Fibroblast of lung (primary cell): ENCODE measurements around the gene EEF2K. TPM values are rescaled to one million over a fixed set of nuclear protein-coding genes. Genes with fewer than 3 reads are reported as not detected.

Experiments
- DNase-seq, 2 donors: peaks; one replicate each; pipeline versions ENCODE4 v3.0.0 to v3.0.0-alpha.2; 2010; ENCODE audit warnings: low read depth in 2 of 2
- H2AFZ ChIP-seq: 2 replicates; pipeline ENCODE4 v1.5.1; 2012; ENCODE audit warnings: low read length, control low read depth, inconsistent platforms
- H3K27ac ChIP-seq: 2 replicates; pipeline ENCODE4 v1.5.1; 2011; ENCODE audit warnings: low read length, control low read depth; ENCODE audit not compliant: insufficient read depth
- H3K27me3 ChIP-seq: 2 replicates; pipeline ENCODE4 v1.5.1; 2011; ENCODE audit warnings: mild to moderate bottlenecking, low read length; ENCODE audit not compliant: control insufficient read depth, insufficient read depth
- H3K36me3 ChIP-seq: 2 replicates; pipeline ENCODE4 v1.5.1; 2011; ENCODE audit warnings: low read length; ENCODE audit not compliant: control insufficient read depth, insufficient read depth
- H3K4me1 ChIP-seq: 2 replicates; pipeline ENCODE4 v1.5.1; 2011; ENCODE audit warnings: low read length; ENCODE audit not compliant: control insufficient read depth, insufficient read depth; ENCODE audit errors: extremely low read depth
- H3K4me2 ChIP-seq: 2 replicates; pipeline ENCODE4 v1.5.1; 2011; ENCODE audit warnings: low read length, control low read depth; ENCODE audit not compliant: insufficient read depth; ENCODE audit errors: extremely low read depth
- H3K4me3 ChIP-seq, 4 experiments: fragments of 200-600 bp in 1 of 4; sonication (generic) in 1 of 4; replicated peaks in 1 of 4; 2 replicates each; pipeline ENCODE4 v1.5.1; 2011 to 2016; ENCODE audit warnings: low read length in 4 of 4, low read depth in 3 of 4, mild to moderate bottlenecking in 3 of 4, control low read depth in 2 of 4, inconsistent platforms in 1 of 4, mixed read lengths in 1 of 4; ENCODE audit not compliant: insufficient read depth in 1 of 4; ENCODE audit errors: control extremely low read depth in 1 of 4
- H3K79me2 ChIP-seq: 2 replicates; pipeline ENCODE4 v1.5.1; 2012; ENCODE audit warnings: mild to moderate bottlenecking, low read length, inconsistent platforms; ENCODE audit not compliant: control insufficient read depth, insufficient read depth
- H3K9ac ChIP-seq: 2 replicates; pipeline ENCODE4 v1.5.1; 2011; ENCODE audit warnings: mild to moderate bottlenecking, low read length, control low read depth; ENCODE audit not compliant: insufficient read depth
- H3K9me3 ChIP-seq: 2 replicates; pipeline ENCODE4 v1.5.1; 2012; ENCODE audit warnings: low read depth, low read length; ENCODE audit not compliant: control insufficient read depth, insufficient read depth
- H4K20me1 ChIP-seq: 2 replicates; pipeline ENCODE4 v1.5.1; 2011; ENCODE audit warnings: low read length; ENCODE audit not compliant: control insufficient read depth, insufficient read depth; ENCODE audit errors: extremely low read depth
- CTCF ChIP-seq, 2 donors: IDR thresholded peaks in 1 of 2; conservative IDR thresholded peaks in 1 of 2; 1 replicate in 1 of 2; 2 replicates in 1 of 2; pipeline ENCODE4 v1.5.1; 2011 to 2012; ENCODE audit warnings: low read length in 2 of 2, control low read depth in 1 of 2, inconsistent platforms in 1 of 2, low read depth in 1 of 2, mild to moderate bottlenecking in 1 of 2
- EZH2 ChIP-seq: IDR thresholded peaks from 2 replicates; pipeline ENCODE4 v1.5.1; 2012; ENCODE audit warnings: low read length, control low read depth, mild to moderate bottlenecking; ENCODE audit errors: missing control alignments
- polyA plus RNA-seq, 2 donors: library from polyadenylated mRNA; depleted of rRNA in 1 of 2; stranded (reverse) in 1 of 2; unstranded in 1 of 2; fragments of >200 nt; gene quantifications; 2 replicates each; pipeline ENCODE4 v1.2.1, GENCODE V29; 2011 to 2012; ENCODE audit warnings: missing spikeins in 1 of 2
- total RNA-seq: library from RNA; depleted of rRNA; stranded (reverse); fragments of >200 nt; gene quantifications from 2 replicates; pipeline ENCODE4 v1.2.1, GENCODE V29; 2014

Gene EEF2K
- total and polyA plus RNA-seq, 2 donors (not counting 1 experiment from before 2014, with no cell fraction given): 8.9 to 22.6 TPM

- H3K4me1 ChIP-seq: peaks cover 8% of the 10 kb centered on the region
- H3K36me3 ChIP-seq: no peaks in the 10 kb centered on the region
- H3K79me2 ChIP-seq: no peaks in the 10 kb centered on the region
- peak overlapping the region; percentile 82 for H2AFZ ChIP-seq
- H3K27me3 ChIP-seq: no peaks in the 10 kb centered on the region
- no peaks in the 10 kb centered on the region for H3K9me3 ChIP-seq
- H3K4me3 ChIP-seq: peak overlapping the region; percentile 10 to 67 (median 40)
- H4K20me1 ChIP-seq: no peaks in the 10 kb centered on the region
- peak overlapping the region; percentile 91 for H3K27ac ChIP-seq
- TF ChIP-seq CTCF (conservative IDR thresholded peaks at IDR 0.05 in 1 of 2, IDR thresholded peaks at IDR 0.05 in 1 of 2; ENCODE audit: low read depth in 1 of 2, low read length in 2 of 2) (no peak), EZH2 (no peak)
- peak overlapping the region; percentile 85 for H3K9ac ChIP-seq
- H3K4me2 ChIP-seq: peak overlapping the region; percentile 93
- peak; percentile 98 to 100 for DNase-seq
Observed at GRCh38 chr16:22190776-22191531, 15.1 kb upstream of the EEF2K start.

- TF ChIP-seq EZH2 (no peak), CTCF (conservative IDR thresholded peaks at IDR 0.05 in 1 of 2, IDR thresholded peaks at IDR 0.05 in 1 of 2; ENCODE audit: low read depth in 1 of 2, low read length in 2 of 2) (no peak)
- no peaks in the 10 kb centered on the region for H3K36me3 ChIP-seq
- H3K4me3 ChIP-seq: peak overlapping the region; percentile 10 to 67 (median 42)
- DNase-seq: no peak
- no peaks in the 10 kb centered on the region for H3K9me3 ChIP-seq
- peaks cover 8% of the 10 kb centered on the region for H3K4me1 ChIP-seq
- no peaks in the 10 kb centered on the region for H3K79me2 ChIP-seq
- peak overlapping the region; percentile 91 for H3K27ac ChIP-seq
- H4K20me1 ChIP-seq: no peaks in the 10 kb centered on the region
- H3K27me3 ChIP-seq: no peaks in the 10 kb centered on the region
- peak overlapping the region; percentile 93 for H3K4me2 ChIP-seq
- H3K9ac ChIP-seq: peak overlapping the region; percentile 55
- H2AFZ ChIP-seq: peak overlapping the region; percentile 37
Observed at GRCh38 chr16:22191532-22192260, 14.4 kb upstream of the EEF2K start.

GRCh38 chr16:22192261-22193062 is 13.6 kb upstream of the EEF2K start:
- no peaks in the 10 kb centered on the region for H3K36me3 ChIP-seq
- no peaks in the 10 kb centered on the region for H4K20me1 ChIP-seq
- no peaks in the 10 kb centered on the region for H3K79me2 ChIP-seq
- peak overlapping the region; percentile 93 for H3K4me2 ChIP-seq
- peaks cover 8% of the 10 kb centered on the region for H3K4me1 ChIP-seq
- peak overlapping the region; percentile 5 to 67 (median 30) for H3K4me3 ChIP-seq
- no peak for TF ChIP-seq CTCF (conservative IDR thresholded peaks at IDR 0.05 in 1 of 2, IDR thresholded peaks at IDR 0.05 in 1 of 2; ENCODE audit: low read depth in 1 of 2, low read length in 2 of 2)
- H3K9me3 ChIP-seq: no peaks in the 10 kb centered on the region
- H3K27ac ChIP-seq: peak overlapping the region; percentile 91
- H3K27me3 ChIP-seq: no peaks in the 10 kb centered on the region
- no peak overlapping the region for H2AFZ ChIP-seq
- H3K9ac ChIP-seq: no peak overlapping the region
- peak; percentile 95 to 99 for DNase-seq
